Measurements from ENCODE around the gene KIAA0825. TPM values are rescaled to one million over a fixed set of nuclear protein-coding genes. Genes with fewer than 3 reads are reported as not detected.
"Not testable (repeated sequence)": the region's sequence is repeated elsewhere in the genome, so short reads cannot be mapped to it uniquely, and the experiment has no call there.

The KIAA0825 gene
- total RNA-seq, 1 donor from 2014 or later, result 41.2 TPM

- DNase-seq (ENCODE audit: low spot score in 2 of 2) (no peak), FAIRE-seq (no peak)
Observed at GRCh38 chr5:94388773-94389514, 229.5 kb downstream of the KIAA0825 start.

- FAIRE-seq (no peak), DNase-seq (ENCODE audit: low spot score in 2 of 2) (no peak)
Observed at GRCh38 chr5:94385767-94386166, 232.6 kb downstream of the KIAA0825 start.

- no peak for DNase-seq (ENCODE audit: low spot score in 2 of 2)
- FAIRE-seq, result no peak
Observed at GRCh38 chr5:94378062-94378461, 240.3 kb downstream of the KIAA0825 start.

- FAIRE-seq (no peak), DNase-seq (ENCODE audit: low spot score in 2 of 2) (no peak)
Observed at GRCh38 chr5:94376672-94377345, 241.6 kb downstream of the KIAA0825 start.

GRCh38 chr5:94375801-94376200 is 242.6 kb downstream of the KIAA0825 start:
- FAIRE-seq (no peak), DNase-seq (ENCODE audit: low spot score in 2 of 2) (no peak)

- FAIRE-seq, result no peak
Observed at GRCh38 chr5:94374336-94374735, 244.1 kb downstream of the KIAA0825 start.

GRCh38 chr5:94367900-94368299 is 250.5 kb downstream of the KIAA0825 start:
- DNase-seq (ENCODE audit: low spot score in 2 of 2) (no peak), FAIRE-seq (no peak)

More at GRCh38 chr5:94374336-94374735, 244.1 kb downstream of the KIAA0825 start:
- DNase-seq (ENCODE audit: low spot score in 2 of 2), result no peak

- DNase-seq (ENCODE audit: low spot score in 2 of 2), result no peak
- FAIRE-seq, result no peak
Observed at GRCh38 chr5:94366811-94367210, 251.6 kb downstream of the KIAA0825 start.

- DNase-seq (ENCODE audit: low spot score in 2 of 2) (no peak), FAIRE-seq (no peak)
Observed at GRCh38 chr5:94362857-94363256, 255.5 kb downstream of the KIAA0825 start.

GRCh38 chr5:94361832-94362796 is 256.3 kb downstream of the KIAA0825 start:
- DNase-seq (ENCODE audit: low spot score in 2 of 2), result no peak
- no peak for FAIRE-seq

GRCh38 chr5:94361161-94361560 is 257.2 kb downstream of the KIAA0825 start:
- FAIRE-seq, result no peak
- no peak for DNase-seq (ENCODE audit: low spot score in 2 of 2)

GRCh38 chr5:94360382-94361130 is 257.8 kb downstream of the KIAA0825 start:
- FAIRE-seq, result no peak
- no peak for DNase-seq (ENCODE audit: low spot score in 2 of 2)

- no peak for DNase-seq (ENCODE audit: low spot score in 2 of 2)
- FAIRE-seq, result no peak
Observed at GRCh38 chr5:94359880-94360279, 258.5 kb downstream of the KIAA0825 start.

- DNase-seq (ENCODE audit: low spot score in 2 of 2) (no peak), FAIRE-seq (no peak)
Observed at GRCh38 chr5:94355811-94356210, 262.6 kb downstream of the KIAA0825 start.

GRCh38 chr5:94354837-94355485 is 263.4 kb downstream of the KIAA0825 start:
- not testable (repeated sequence) for DNase-seq (ENCODE audit: low spot score in 2 of 2); FAIRE-seq

GRCh38 chr5:94353605-94354004 is 264.8 kb downstream of the KIAA0825 start:
- no peak for DNase-seq (ENCODE audit: low spot score in 2 of 2)

GRCh38 chr5:94347130-94347529 is 271.3 kb downstream of the KIAA0825 start:
- no peak for DNase-seq (ENCODE audit: low spot score in 2 of 2)
- FAIRE-seq, result no peak

More at GRCh38 chr5:94353605-94354004, 264.8 kb downstream of the KIAA0825 start:
- FAIRE-seq, result no peak

- FAIRE-seq, result no peak
- no peak for DNase-seq (ENCODE audit: low spot score in 2 of 2)
Observed at GRCh38 chr5:94345257-94345656, 273.1 kb downstream of the KIAA0825 start.

GRCh38 chr5:94337617-94338016 is 280.8 kb downstream of the KIAA0825 start:
- FAIRE-seq (no peak), DNase-seq (ENCODE audit: low spot score in 2 of 2) (no peak)

All from frontal cortex (tissue), 4 donors.